ENCODE data around the gene CARS2.
A peak's percentile ranks its signal among the peaks of the same experiment; 100 is the strongest.
"Not testable (repeated sequence)": the region's sequence is repeated elsewhere in the genome, so short reads cannot be mapped to it uniquely, and the experiment has no call there.

The CARS2 gene

GRCh38 chr13:110682746-110683145 is 23.2 kb downstream of the CARS2 start:
- DNase-seq: no peak

DNA sequence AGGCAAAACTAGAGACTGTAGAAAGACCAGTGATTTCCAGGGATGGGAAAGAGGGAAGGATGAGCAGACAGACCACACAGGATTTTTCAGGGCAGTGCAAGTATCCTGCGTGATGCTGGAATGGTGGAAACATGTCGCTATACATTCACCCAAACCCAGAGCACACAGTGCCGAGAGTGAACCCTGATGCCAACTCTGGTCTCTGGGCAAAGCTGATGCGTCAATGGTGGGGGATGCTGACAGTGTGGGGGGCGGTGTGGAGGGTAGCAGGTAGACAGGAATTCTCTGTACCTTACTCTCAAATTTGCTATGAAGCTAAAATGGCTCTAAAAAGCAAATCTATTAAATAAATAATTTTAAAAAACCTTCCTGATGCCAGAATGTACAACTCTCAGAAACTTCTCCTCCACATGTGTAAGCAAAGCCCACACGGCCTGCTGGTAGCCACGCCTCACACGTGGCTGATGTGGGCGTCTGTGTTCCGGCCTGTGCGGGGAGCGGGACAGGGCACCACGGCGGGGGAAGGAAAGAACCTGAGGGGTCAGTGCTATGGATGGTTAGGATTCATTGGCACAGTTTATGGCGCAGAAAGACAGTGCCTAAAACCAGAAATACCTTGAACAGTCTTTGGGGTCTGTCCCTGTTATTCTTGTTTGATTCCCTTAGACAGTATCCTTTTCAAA is 23.9 kb downstream of the CARS2 start:
- no peak for DNase-seq

DNA sequence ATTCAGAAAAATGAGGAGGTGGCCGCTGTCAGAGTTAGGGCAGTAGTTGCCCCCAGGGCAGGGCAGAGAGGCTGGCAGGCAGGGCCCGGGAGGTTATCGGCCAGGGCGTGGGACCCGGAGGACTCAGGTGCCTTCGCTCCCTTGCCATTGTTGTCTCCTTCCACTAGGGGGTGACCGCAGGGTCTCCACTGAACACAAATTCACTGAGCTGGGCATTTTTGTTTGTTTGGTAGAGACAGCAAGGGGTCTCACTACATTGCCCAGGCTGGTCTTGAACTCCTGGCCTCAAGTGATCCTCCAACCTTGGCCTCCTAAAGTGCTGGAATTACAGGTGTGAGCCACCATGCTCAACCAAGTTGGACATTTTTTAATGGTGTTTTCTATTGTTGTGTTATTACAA is 25.1 kb downstream of the CARS2 start:
- no peak for DNase-seq

DNA sequence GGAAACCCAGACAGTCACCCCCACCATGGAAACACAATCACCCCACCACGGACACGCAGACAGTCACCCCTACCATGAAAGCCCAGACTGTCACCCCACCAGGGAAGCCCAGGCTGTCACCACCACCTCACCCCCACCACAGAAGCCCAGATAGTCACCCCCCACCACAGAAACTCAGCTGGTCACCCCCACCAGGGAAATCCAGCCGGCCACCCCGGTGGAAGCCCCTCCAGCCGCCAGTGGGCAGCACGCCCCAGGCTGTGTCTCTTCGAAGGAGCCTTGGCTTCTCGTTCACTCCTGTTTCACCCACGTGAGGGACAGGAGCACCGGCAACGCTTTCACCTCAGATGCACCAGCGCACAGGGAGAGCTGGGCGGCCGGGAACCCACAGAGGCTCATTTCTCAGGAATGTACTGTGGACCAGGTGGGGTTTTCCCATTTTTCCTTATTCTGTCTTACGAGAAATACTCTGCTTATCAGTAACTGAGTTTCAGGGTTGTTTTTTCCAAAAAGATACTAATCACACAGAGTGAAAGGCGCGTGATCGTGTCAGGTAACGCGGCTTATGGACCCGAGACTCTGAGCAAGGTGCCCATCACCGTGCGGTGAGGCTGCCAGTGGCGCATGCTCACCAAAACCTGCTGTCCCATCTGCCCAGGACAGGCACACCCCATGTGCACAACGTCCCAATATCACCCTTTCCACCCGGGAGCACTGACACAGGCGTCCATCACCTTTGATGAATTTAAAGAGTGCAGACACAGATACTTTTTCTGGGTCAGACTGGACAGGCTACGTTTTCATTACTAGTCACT is 28.0 kb downstream of the CARS2 start:
- DNase-seq: no peak

GRCh38 chr13:110676595-110677587 is 29.0 kb downstream of the CARS2 start:
- DNase-seq: peak in 1 of 2 experiments; percentile 9

DNA sequence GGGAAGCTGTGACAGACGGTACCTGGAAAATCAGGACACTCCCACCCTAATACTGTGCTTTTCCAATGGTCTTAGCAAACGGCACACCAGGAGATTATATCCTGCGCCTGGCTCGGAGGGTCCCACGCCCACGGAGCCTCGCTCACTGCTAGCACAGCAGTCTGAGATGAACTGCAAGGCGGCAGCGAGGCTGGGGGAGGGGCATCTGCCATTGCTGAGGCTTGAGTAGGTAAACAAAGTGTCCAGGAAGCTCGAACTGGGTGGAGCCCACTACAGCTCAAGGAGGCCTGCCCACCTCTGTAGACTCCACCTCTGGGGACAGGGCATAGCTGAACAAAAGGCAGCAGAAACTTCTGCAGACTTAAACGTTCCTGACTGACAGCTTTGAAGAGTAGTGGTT is 36.1 kb downstream of the CARS2 start:
- not testable (repeated sequence) for DNase-seq

- DNase-seq: no peak
These were observed 36.9 kb downstream of the CARS2 start for GRCh38 chr13:110669036-110669435.

GRCh38 chr13:110666255-110666533 is 39.7 kb downstream of the CARS2 start:
- no peak for DNase-seq

GRCh38 chr13:110665491-110666254 is 40.2 kb downstream of the CARS2 start:
- no peak for DNase-seq

DNA sequence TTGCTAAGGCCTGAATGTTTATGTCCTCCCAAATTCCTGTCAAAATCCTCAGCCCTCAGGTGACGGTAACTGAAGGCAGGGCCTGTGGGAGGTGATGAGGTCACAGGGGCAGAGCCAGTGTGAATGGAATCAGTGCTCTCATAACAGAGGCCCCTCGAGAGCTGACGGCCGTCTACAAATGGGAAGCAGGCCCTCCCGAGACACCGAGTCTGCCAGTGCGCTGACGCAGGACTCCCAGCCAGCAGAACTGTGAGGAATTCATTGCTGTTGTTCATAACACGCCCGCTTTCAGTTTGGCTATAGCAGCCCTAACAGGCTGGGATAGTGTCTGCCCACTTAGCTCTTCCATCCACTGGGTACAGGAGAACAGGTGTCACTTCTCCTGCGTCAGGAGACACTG is 41.2 kb downstream of the CARS2 start:
- no peak for DNase-seq

DNA sequence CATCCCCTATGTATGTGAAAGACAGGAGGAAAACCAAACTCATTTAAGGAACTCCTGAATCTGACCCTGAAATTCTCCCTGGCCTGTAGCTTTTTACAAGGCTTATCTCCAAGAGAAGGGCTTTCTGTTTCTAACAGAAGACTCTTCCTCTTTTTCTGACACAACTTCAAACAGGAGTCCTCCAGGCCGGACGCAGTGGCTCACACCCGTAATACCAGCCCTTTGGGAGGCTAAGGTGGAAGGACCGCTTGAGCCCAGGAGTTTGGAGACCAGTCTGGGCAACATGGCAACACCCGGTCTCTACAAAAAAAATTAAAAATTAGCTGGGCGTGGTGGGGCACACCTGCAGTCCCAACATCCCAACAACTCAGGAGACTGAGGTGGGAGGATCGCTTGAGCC is 41.9 kb downstream of the CARS2 start:
- no peak for DNase-seq

- DNase-seq: no peak
These were observed 42.4 kb downstream of the CARS2 start for GRCh38 chr13:110663491-110663890.

DNA sequence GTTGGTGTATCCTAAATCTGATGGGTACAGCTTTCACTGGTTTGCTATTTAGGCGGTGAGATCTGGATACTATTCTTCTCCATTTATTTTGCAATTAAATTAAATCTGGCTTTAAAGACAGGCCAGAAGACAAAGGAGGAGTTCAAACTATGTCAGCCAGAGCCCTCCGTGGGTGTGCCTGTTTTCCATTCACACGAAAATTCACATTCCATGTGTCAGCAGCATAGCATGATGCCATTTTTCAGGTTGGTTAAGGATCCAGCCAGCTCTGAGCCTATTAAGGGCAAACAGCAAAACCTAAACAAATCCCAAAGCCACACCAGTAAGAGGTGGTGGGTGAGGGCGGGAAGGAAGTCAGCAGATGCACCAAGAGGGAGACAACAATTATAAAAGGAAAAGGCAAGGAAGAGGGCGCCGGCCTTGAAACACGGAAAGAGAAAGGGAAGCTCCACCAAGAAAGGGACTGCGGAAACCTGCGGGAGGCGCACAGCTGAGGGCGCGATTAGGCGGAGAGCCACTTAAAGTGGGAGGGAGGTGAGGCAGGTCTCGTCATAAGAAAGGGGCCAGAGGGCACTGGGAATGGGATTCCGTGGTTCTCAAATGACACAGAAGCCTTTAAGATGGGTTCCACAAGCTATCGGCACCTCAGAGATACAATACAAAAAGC is 43.0 kb downstream of the CARS2 start:
- no peak for DNase-seq

DNA sequence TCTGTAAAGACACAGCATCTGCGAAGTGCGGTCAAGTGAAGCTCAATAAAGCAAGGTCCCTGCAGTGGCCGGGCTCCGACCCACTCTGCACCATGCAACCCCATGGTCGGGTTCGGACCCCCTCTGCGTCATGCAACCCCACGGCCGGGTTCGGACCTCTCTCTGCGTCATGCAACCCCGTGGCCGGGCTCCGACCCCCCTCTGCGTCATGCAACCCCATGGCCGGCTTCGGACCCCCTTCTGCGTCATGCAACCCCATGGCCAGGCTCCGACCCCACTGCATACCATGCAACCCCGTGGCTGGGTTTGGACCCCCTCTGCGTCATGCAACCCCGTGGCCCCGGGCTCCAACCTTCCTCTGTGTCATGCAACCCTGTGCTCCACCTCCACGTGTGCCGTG is 43.8 kb downstream of the CARS2 start:
- no peak for DNase-seq

DNA sequence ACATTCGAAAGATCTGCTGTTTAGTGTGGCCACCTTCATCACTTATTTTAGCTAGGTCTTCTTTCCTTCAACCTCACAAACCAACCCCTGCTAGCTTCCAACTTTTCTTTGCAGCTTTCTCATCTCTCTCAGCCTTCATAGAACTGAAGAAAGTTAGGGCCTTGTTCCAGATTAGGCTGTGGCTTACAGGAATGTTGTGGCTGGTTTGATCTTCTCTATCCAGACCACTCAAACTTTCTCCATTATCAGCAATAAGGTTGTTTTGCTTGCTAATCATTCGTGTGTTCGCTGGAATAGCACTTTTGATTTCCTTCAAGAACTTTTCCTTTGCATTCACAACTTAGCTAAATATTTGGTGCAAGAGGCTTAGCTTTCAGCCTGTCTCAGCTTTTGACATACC is 44.7 kb downstream of the CARS2 start:
- no peak for DNase-seq

DNA sequence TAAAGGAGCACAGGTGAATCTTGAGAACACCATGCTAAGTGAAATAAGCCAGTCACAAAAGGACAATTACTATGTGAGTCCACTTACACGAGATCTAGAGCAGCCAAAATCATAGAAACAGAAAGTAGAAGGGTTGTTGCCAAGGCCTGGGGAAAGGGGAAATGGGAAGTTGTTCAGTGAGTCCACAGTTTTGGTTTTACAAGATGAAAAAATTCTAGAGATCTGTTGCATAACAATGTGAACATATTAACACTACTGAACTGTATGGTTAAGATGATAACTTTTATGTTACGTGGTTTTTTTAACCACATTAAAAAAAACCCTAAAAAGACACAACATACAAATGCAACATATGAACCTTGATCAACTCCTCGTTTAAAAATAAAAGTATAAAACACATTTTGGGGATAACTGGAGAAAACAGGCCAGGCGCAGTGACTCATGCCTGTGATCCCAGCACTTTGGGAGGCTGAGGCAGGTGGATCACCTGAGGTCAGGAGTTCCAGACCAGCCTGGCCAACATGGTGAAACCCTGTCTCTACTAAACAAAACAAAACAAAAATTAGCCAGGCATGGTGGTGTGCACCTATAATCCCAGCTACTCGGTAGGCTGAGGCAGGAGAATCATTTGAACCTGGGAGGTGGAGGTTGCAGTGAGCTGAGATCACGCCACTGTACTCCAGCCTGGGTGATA is 47.6 kb downstream of the CARS2 start:
- DNase-seq: not testable (repeated sequence)

DNA sequence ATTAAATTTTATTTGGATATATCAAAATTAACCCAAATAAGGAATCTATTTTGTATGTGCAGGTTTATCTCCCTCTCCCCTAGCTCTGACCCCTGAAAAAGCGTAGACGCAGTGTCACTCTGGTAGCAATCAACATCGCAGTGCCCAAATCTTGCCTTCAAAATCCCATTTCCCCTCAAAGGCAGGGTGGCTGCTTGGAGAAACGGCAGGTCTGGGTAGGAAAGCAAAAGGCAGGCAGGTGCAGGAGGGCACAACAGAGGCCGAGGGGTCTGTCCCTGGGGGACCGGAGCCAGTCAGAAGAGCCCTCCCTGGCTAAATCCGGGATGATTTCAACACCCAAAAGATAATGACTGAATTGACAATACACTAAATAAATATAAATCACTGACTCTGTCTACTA is 48.7 kb downstream of the CARS2 start:
- no peak for DNase-seq

DNA sequence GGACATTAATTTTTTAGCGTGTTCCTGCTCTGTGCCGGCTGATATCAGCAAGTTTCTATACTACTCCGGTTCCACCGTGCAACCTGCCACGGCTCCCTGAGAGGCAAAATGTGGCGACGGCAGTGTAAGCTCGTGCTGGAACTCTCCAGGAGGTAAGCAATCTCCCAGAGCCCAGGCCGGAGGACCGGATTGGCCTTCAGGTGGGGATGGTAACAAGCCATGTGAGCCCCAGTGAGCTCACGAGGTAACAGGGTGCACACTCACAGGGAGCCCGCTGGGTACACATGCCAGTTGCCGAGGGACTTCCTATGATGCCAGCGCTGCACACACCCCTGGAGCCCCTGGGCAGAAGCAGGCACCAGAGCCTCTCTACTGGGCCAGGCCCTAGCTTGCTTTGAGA is 52.1 kb downstream of the CARS2 start:
- no peak for DNase-seq

DNA sequence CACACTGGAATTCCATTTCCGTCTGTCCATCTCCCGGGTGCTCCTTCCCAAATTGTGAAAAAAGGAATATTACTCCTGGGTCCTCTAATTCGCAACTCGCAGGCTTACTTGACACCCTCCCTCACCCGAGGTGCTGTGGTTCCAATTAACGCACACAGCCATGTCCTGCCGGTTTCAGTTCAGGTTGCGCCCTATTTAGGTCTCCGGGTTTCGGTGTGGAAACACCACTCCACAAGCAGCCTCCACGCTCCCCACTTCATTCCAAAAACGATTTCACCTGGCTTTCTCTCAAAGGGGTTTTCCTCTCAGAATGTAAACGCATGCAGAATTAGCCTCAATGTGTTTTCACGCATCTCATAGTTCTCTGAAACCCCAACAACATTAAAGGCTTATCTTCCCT is 52.6 kb downstream of the CARS2 start:
- no peak for DNase-seq

GRCh38 chr13:110652764-110653163 is 53.2 kb downstream of the CARS2 start:
- no peak for DNase-seq

DNA sequence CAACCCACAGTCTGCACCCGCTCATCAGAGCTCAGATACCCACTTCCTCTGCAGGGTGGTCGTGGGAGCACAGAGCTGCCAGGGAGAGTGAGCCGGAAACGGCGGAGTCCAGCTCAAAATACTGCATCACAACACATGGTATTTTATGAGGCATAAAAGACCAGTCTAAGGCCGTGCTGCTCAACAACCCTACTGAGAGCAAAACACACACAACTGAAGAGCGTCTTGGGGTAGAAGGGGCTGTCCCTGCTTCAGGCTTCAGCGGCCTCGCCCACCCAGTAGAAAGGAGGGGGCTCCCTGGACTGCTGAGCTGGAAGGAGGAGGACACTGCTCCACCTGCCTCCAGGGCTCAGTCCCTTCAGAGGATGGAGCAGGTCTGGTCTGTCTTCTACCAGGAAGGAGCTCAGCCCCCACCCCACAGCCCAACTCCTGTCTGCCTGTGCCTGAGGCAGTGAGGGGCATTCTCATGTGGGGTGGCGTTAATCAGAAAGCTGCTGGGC is 53.6 kb downstream of the CARS2 start:
- no peak for DNase-seq

Measured in activated CD4-positive, alpha-beta T cell treated with anti-CD3 and anti-CD28 coated beads, Interleukin-2, amount 50 U/mL, for 4 hours (primary cell).